HG02870 (cell line): ENCODE data around the gene MYL5.
"Not testable (repeated sequence)": the region's sequence is repeated elsewhere in the genome, so short reads cannot be mapped to it uniquely, and the experiment has no call there.

Experiments used
- ATAC-seq: cut with Tn5 transposase; IDR thresholded peaks from one replicate; pipeline ENCODE4 v1.9.1; 2021; ENCODE audit warnings: mild to moderate bottlenecking, moderate library complexity; ENCODE audit not compliant: unreplicated experiment

Gene MYL5

DNA sequence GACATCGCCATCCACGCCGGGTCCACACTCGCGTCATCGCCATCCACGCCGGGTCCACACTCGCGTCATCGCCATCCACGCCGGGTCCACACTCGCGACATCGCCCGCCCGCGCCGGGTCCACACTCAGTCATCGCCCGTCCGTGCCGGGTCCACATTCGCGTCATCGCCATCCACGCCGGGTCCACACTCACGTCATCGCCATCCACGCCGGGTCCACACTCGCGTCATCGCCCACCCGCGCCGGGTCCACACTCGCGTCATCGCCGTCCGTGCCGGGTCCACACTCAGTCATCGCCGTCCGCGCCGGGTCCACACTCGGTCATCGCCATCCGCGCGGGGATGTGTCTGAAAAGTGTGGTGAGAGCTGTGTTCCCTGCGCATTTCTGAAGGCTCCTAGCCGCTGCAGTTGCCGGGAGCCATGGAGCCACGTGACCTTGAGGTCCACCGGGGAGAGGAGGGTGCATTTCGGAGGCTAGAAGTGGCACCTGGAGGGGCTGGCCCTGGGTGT lies 48.6 kb downstream of the MYL5 start:
- ATAC-seq: no peak

- no peak for ATAC-seq
These were observed 49.6 kb downstream of the MYL5 start for GRCh38 chr4:723751-724530.

- ATAC-seq: no peak
These were observed 51.3 kb downstream of the MYL5 start for GRCh38 chr4:725391-726234.

- ATAC-seq: no peak
These were observed 52.0 kb downstream of the MYL5 start for GRCh38 chr4:726235-726787.

DNA sequence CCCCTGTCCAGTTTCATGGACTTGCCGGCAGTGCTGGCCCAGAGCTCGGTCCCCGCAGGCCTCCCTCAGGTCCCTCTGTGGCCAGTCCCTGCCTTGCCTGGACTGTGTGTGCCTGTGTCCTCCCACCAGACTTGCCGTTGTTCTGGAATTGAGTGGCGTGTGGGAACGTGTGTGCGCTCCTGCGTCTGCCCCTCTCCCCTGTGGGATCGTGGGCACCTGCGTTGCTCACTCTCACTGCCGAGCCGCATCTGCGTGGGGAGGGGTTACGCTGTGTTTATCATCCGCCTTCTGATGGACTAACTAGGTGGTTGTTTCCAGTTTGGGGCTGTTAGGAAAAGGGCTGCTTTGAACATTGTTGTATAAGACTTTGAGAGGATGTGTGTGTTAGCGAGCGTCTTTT lies 52.5 kb downstream of the MYL5 start:
- no peak for ATAC-seq

DNA sequence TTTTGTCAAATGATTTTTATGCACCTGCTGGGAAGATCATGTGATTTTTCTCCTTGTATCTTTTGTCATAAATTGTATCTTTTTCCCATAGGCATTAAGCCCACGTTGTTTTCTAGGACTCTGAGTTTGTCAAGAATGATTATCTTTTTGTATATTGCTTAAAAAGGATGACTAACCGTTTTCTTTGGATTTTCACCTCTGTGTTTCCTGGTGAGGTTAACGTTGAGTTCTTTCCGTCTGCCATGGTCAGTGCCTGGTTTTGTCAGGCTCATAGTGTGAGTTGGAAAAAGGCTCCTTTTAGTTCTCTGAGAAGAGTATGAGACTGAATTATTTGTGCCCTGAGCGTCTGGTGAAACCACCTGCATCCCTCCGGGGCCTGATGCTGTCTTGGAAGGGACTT lies 53.2 kb downstream of the MYL5 start:
- ATAC-seq: no peak

DNA sequence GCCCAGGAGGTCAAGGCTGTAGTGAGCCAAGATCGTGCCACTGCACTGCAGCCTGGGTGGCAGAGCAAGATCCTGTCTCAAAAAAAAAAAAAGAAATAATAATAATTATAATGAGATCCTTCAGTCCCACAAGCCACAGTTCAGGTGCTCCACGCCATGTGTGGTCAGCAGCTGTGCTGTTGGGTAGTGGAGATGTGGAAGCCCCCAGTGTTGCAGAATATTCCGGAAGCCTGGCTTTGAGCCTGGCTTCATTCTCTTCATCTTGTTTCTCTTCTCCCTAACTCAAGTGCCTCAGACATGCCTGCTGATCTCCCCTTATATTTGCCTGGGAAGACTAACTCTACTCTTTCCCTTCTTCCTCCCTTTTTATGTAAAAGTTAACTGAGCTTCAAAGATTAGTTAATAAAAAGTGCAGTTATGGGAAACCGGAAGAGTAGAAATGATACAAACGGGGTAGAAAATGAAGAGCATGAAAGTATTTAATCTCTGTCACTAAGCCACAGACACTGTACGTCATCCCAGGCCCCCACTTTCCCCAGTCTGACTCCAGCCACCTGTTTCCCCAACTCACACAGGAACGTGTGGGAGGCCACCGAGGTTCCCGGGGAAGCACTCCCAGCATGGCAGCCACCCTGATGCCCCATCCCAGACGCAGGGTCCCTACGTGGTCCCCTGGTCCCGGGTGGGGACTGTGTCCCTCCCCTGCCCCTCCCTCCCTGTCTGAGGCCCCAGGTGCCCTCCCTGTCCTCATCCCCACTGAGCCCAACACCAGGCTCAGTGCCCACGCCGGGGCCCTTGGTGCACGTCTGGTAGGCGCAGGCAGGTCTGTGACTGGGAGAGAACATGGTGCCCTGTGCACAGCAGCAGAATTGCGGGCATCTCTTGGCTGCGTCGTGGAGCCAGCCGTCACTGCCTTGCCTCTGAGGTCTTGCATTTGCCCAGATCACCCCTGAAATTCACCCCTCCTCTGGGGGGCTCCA lies 55.3 kb downstream of the MYL5 start:
- ATAC-seq: no peak

GRCh38 chr4:730511-730910 lies 56.2 kb downstream of the MYL5 start:
- ATAC-seq: no peak

GRCh38 chr4:730946-731904 lies 56.9 kb downstream of the MYL5 start:
- ATAC-seq: not testable (repeated sequence)
